ENCODE results near the gene CAPN5. TPM values are rescaled to one million over a fixed set of nuclear protein-coding genes. Genes with fewer than 3 reads are reported as not detected.

Gene CAPN5
- total and polyA plus RNA-seq, 10 of the 15 experiments (the other 5 are each of a cell fraction or from before 2014, with no cell fraction given): 0.02 to 0.33 (median 0.07) TPM; not detected in 3

DNA sequence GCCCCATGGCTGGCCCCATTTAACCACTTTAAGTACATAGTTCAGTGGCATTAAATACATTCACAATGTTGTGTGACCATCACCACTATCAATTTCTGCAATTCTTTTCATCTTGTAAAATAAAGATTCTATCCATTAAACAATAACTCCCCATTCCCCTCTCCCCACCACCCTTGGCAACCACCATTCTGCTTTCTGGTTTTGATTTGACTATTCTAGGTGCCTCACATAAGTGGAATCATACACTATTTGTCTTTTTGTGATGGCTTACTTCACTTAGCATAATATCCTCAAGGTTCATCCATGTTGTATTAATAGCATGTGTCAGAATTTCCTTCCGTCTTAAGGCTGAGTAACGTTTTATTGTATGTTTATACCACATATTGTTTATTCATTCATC is 68.3 kb downstream of the CAPN5 start:
- RAD21 ChIA-PET (ENCODE audit: unreplicated experiment): no interaction called here
- SMC1A ChIA-PET (ENCODE audit: uncharacterized antibody, unreplicated experiment): no interaction called here
- Histone ChIP-seq H3K4me2 (ENCODE audit: control insufficient read depth, insufficient read depth) (no peak overlapping the region), H3K4me1 (ENCODE audit: control insufficient read depth, insufficient read depth, low read length) (no peaks in the 10 kb centered on the region), H3K27me3 (replicated peaks in 1 of 2; ENCODE audit: control insufficient read depth in 2 of 2, insufficient read depth in 2 of 2, low read length in 1 of 2) (no peaks in the 10 kb centered on the region; a peak in 1 of 4 replicates), H2AFZ (ENCODE audit: control insufficient read depth, low read depth, low read length) (no peak overlapping the region), H4K20me1 (ENCODE audit: control insufficient read depth, insufficient read depth) (no peaks in the 10 kb centered on the region), H3K79me2 (ENCODE audit: control insufficient read depth, insufficient read depth, low read length) (no peaks in the 10 kb centered on the region), H3K27ac (ENCODE audit: control insufficient read depth, insufficient read depth) (no peak overlapping the region), H3K36me3 (ENCODE audit: control insufficient read depth in 2 of 2, insufficient read depth in 2 of 2, low read length in 1 of 2) (no peaks in the 10 kb centered on the region), H3K9ac (ENCODE audit: control insufficient read depth, insufficient read depth, low read length) (no peak overlapping the region), H3K9me3 (replicated peaks; ENCODE audit: control insufficient read depth, insufficient read depth, low read length) (no peaks in the 10 kb centered on the region), H3K4me3 (no peak overlapping the region)
- DNase-seq (ENCODE audit: low read depth, low spot score) (no peak), ATAC-seq (no peak), FAIRE-seq (no peak)
- in situ Hi-C loops (cut with MboI) (no loop called here), intact Hi-C loops (cut with micrococcal nuclease; ENCODE audit: unreplicated experiment) (no loop called here)
- POLR2A ChIA-PET: no interaction called here
- 0% methylated on average over 2 of the region's 2 CpGs for WGBS (ENCODE audit: insufficient coverage, insufficient replicate concordance, low lambda C conversion rate, missing lambda C conversion rate)
- TF ChIP-seq TCF12 (IDR thresholded peaks at IDR 0.05; ENCODE audit: low read depth, low read length) (no peak), CHD2 (IDR thresholded peaks at IDR 0.05; ENCODE audit: borderline replicate concordance, low read depth, low read length) (no peak), GABPA (IDR thresholded peaks at IDR 0.05; ENCODE audit: low read depth) (no peak), HCFC1 (IDR thresholded peaks at IDR 0.05; ENCODE audit: low read length) (no peak), SMARCA5 (IDR thresholded peaks at IDR 0.05) (no peak), NFYB (IDR thresholded peaks at IDR 0.05; ENCODE audit: insufficient read depth, low read depth, low read length) (no peak), RFX5 (IDR thresholded peaks at IDR 0.05; ENCODE audit: low read depth, low read length) (no peak), WRNIP1 (IDR thresholded peaks at IDR 0.05; ENCODE audit: borderline replicate concordance, low read depth, low read length) (no peak), ETV6 (conservative IDR thresholded peaks at IDR 0.05 in 1 of 2, IDR thresholded peaks at IDR 0.05 in 1 of 2; ENCODE audit: borderline replicate concordance in 1 of 2, low read depth in 1 of 2) (no peak)
- TF ChIP-seq, protein P1, sequence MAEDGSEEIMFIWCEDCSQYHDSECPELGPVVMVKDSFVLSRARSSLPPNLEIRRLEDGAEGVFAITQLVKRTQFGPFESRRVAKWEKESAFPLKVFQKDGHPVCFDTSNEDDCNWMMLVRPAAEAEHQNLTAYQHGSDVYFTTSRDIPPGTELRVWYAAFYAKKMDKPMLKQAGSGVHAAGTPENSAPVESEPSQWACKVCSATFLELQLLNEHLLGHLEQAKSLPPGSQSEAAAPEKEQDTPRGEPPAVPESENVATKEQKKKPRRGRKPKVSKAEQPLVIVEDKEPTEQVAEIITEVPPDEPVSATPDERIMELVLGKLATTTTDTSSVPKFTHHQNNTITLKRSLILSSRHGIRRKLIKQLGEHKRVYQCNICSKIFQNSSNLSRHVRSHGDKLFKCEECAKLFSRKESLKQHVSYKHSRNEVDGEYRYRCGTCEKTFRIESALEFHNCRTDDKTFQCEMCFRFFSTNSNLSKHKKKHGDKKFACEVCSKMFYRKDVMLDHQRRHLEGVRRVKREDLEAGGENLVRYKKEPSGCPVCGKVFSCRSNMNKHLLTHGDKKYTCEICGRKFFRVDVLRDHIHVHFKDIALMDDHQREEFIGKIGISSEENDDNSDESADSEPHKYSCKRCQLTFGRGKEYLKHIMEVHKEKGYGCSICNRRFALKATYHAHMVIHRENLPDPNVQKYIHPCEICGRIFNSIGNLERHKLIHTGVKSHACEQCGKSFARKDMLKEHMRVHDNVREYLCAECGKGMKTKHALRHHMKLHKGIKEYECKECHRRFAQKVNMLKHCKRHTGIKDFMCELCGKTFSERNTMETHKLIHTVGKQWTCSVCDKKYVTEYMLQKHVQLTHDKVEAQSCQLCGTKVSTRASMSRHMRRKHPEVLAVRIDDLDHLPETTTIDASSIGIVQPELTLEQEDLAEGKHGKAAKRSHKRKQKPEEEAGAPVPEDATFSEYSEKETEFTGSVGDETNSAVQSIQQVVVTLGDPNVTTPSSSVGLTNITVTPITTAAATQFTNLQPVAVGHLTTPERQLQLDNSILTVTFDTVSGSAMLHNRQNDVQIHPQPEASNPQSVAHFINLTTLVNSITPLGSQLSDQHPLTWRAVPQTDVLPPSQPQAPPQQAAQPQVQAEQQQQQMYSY (CRISPR knock-in tag; IDR thresholded peaks at IDR 0.05): no peak
- TF ChIP-seq, protein P2, sequence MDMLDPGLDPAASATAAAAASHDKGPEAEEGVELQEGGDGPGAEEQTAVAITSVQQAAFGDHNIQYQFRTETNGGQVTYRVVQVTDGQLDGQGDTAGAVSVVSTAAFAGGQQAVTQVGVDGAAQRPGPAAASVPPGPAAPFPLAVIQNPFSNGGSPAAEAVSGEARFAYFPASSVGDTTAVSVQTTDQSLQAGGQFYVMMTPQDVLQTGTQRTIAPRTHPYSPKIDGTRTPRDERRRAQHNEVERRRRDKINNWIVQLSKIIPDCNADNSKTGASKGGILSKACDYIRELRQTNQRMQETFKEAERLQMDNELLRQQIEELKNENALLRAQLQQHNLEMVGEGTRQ (IDR thresholded peaks at IDR 0.05; ENCODE audit: borderline replicate concordance, low read depth, low read length): no peak
- CTCF ChIA-PET: no interaction called here
- BruUV-seq (replicated peaks): no TSS peak
